GM18907 (cell line): ENCODE results near the gene YOD1.

ENCODE experiments used
- ATAC-seq: cut with Tn5 transposase; IDR thresholded peaks from one replicate; pipeline ENCODE4 v1.9.1; 2021; ENCODE audit warnings: mild to moderate bottlenecking, moderate library complexity; ENCODE audit not compliant: unreplicated experiment

Gene YOD1

DNA sequence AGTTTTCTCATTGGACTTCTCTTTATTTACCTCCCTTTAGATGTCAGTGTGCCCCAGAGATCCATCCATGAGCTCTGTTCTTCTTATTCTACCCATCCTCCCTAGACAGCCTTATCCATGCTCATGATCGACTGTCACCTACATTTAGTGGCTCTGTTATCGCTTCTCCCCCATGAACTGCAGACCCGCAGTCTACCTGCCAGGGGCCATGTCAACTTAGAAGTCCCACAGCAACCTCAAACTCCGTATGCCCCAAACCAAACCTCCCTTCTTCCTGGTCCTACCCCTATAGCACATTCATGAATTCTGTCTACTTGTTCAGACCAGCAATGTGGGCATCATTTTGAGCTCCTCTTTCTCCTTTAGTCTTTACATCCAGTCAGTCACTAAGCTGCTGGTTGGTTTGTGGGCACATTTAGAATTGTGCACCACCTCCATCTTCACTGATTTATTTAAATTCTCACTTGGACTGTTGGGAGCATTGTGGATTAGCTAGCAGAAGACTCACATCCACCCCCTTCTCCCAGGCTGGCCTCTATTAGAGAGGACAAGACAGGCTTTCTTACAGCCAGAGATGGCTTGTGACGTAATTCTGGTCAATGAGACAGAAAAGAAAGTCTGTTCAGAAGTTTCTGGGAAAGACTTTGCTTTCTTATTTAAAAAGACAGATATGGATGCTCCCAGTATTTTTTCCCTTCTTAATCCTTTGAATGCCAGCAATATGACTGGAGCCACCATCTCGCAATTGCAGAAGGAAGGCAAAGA is 37.5 kb downstream of the YOD1 start:
- ATAC-seq = no peak

DNA sequence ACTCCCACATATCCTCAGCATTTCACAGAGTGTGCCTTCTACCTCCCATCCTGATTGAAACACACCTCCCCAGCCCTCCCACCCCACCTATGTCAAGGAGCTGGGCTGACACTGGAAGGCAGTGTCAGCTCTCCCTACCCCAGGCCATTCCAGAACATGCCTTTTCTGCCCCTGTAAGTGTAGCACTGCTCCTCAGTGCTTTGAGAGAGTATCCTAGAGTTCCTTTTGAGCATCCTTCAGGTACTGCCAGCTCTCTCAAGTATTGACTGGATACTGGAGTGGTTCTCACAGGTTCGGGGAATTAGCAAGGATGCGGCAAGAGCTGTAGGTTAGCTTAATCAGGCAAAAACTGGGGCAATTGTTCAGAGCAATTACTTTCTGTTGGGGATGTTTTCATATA is 40.3 kb downstream of the YOD1 start:
- no peak for ATAC-seq

DNA sequence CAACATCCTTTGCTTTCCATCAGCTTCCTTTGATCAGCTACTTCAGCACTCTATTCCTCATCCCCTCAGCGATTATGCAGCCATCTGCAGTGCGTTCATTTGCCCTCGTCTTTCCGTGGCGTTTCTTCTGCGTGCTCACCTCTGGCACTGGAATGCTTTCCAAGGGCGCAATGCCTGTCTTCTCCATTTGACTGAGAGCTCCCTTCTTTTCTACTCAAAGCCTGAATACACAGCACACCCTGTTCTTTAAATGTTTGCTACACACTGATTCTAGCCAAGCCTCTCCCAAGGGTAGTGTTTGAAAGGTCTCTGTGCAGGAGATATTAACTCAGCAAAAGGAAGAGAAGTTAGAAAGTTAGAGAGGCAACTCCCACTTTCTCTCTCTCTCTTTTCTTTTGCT is 41.1 kb downstream of the YOD1 start:
- ATAC-seq = no peak

DNA sequence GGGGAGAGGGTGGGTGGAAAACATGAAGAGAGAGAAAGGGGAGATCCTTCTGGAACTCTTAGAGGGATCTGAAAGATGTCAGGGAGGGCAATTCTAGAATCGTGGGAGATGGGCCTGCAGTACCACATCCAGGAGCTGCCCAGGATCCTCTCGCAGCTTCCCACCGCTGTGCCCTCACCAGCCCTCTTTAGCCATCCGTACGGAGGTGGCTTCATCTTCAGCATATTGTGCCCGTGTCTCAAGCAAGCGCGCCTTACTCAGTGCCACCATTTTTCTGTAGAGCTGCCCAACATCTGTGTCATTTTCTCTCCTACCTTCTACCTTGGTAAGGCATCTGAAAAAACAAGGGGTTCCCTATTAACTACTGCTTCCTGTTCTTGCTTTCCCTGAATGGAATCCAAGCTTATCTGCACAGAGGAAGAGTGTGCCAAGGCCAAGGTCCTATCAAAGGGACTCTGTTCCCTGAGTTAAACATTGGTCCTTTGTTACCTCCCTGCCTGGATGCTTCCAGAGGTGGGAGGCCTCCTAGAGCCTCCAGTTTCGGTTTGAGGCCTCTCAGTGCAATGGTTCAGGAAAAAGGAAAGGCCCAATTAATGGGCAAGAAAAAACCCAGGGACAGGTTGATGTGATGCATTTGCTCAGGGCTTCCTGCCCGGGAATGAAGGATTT is 41.7 kb downstream of the YOD1 start:
- ATAC-seq = no peak

DNA sequence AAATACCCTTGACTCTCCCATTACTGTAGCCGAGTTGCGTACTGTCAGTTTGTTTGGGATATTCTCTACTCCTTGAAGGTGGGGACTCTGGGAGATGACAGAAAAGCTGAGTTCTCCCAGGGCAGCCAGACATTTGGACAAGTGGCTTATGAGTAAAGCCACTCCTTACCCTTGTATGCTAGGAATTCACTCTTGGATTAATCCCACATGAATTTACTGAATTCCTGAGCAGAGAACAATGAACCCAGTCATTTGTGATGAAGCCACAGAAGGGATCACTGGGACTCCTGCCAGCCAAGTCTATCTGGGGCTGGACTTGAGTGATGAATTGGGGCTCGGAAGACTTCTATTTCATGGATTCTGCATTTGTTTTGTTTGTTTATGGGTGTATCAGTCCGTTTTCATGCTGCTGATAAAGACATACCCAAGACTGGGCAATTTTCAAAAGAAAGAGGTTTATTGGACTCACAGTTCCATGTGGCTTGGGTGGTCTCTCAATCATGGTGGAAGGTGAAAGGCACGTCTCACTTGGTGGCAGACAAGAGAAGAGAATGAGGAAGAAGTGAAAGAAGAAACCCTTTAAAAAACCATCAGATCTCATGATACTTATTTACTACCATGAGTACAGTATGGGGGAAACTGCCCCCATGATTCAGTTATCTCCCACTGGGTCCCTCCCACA is 43.5 kb downstream of the YOD1 start:
- no peak for ATAC-seq

DNA sequence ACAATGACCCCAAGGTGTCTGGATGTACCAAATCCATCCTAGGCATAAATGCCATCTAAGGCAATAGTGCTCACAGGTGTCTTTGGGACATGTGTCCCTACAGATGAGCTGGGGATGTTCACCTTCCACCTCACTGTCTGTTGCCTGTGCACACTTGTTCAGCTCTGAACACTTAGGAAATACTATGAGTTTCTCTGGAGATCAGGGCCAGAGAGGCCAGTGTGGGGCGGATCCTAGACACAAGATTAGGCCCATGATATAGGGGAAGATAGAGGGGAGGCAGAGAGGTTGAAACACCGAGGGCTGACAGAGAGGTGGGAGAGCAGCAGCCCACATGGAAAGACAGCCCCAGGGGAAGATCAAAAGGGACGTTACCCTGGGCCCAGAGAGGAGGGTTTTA is 44.1 kb downstream of the YOD1 start:
- no peak for ATAC-seq

DNA sequence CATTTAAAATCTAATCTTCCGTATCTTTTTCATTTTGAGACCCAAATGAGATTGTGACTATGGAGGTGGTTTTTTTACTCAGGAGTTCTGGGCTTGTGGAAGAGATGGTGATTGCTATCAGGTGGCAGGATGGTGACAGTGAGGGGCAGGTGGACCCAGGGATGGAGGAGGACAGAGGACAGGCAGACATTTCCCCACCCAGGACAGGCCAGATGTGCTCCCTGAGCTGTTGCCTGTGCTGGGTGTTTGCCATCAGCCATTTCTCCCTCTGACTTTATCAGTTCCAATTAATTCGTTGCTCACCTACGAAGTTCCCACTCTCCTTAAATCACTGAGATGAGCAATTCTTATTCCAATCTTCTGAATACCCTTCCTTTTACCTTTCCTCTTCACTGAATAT is 44.9 kb downstream of the YOD1 start:
- ATAC-seq = no peak

DNA sequence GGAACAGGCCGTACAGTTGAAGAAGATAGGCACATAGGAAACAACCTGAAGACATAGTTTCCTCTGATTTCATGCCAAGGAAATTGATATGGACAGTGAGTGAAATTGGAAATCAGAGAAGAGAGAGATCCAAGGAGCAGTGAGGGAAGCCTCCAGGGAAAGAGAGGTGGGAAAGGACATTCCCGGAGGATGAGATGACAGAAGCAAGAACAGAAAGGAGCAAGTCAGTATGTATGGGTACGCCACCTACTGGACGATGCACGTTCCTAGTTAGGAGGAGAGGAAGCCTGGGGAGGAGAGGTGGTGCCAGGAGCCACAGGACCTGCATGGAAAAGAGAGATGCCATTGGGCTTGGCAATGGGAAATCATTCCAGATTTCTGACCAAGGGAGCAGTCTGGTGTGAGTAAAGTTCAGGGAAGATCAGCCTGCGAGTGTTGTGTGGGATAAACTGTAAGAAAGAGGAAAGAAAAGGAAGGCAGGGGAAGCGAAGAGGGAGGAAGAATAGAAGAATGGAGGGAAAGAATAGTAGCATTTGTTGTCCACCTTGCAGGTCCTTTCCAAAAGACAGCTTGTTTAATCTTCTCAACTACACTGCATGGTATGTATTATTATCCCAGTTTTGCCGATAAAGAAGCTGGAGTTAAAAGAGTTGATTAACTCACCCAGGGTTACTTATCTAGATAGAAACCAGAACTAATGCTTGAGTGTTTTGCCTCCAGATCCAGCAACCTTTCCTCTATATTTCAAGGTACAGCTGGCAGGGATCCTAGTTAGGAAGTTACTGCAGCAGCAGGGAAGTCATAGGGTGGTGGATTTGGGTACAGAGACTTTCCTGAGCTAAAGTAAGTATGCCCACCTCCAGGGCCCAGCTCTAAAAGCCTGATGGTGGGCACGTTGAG is 45.8 kb downstream of the YOD1 start:
- ATAC-seq = no peak

DNA sequence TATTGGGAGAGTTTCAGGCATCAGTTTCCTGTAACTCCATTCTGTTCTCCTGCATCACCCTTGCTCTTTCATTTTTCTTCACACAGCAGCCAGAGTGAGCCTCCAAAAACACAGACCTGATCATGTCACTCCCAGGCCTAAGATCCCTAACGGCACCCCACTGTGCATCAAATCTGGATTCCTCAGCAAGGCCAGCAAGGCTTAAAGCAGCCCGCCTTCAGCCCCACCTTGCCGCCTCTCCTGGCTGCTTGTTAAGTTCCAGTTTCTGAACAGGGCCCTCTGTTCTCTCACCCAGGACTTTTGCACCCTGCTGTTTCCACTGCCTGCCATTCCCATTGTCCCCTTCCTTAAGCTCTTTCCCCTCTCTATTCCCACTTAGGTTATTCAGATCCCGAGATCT is 47.8 kb downstream of the YOD1 start:
- ATAC-seq = no peak

DNA sequence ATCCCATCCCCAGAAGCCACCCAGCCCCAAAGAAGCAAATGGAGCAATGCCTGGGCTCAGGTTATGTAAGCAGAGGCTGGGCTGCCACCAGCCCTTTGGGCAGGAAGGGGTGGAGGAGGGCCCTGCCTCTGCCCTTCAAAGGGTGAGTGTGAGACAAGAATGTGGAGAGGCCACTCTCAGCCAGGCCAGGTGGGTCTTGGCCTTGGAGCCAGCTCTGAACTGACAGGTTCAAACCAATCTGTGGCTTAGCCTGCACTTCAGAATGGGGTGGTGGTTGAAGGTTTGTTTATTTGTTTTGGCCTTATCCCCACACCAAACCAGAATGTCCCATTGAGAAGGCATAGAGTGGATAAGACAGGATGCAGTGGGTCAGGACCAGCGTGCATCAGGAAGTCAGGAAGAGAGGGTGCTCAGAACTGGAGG is 48.3 kb downstream of the YOD1 start:
- ATAC-seq = no peak

DNA sequence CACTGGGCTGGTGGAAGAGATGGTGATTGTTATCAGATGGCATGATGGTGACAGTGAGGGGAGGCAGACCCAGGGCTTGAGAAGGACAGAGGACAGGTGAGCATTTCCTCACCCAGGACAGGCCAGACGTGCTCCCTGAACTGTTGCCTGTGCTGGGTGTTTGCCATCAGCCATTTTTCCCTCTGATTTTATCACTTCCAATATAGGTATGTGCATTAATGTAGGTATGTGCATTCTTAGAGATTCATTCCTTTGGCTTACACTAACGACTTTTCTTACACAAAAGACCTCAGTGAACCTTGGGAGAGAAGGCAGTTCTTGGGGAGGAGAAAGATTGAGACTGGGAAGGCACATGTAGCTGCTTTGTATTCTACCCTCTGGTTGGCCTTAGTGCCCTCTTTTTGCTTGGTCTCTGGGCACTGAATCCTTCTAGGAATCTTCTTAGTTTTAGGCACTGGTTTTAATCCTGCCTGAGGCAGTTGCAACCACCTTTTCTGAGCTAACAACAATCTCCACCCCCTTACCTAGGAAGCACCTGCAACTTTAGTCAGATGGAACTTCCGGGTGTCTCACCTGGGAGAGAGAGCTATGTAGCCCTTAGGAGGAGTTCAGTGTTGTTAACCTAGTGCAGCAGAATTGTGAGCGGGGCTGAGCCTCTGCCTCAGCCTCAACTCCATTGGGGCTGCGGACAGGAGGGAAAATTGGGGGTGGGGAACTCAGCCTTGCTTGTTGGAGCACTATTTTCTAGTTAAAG is 49.3 kb downstream of the YOD1 start:
- no peak for ATAC-seq

DNA sequence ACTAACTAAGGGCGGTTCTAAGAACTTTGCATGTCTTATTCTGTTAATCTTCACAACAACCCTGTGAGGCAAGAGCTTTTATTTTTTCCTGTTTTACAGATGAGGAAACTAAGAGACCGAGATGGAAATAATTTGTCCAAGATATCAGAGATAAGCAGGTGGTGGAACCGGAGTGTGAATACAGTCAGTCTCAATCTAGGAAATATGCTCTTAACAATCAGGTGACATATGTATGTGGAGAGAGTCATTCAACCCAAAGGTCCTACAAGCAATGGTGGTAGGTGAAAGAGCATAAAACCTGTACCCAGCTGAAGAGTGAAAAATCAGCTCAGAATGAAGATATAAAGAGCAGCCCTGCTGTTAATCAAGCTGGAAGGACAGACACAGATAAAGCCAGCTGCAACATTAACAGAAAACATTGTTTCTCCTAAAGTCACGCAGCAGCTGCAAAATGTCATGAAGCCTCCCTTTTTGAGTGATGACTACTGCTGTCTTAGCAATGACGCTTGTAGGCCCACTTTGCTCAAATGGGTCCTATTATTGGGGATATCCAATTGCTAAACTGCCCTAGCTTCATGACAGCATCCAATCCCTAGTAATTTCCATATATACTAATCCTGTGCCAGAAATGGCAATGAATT is 50.2 kb downstream of the YOD1 start:
- ATAC-seq = no peak

DNA sequence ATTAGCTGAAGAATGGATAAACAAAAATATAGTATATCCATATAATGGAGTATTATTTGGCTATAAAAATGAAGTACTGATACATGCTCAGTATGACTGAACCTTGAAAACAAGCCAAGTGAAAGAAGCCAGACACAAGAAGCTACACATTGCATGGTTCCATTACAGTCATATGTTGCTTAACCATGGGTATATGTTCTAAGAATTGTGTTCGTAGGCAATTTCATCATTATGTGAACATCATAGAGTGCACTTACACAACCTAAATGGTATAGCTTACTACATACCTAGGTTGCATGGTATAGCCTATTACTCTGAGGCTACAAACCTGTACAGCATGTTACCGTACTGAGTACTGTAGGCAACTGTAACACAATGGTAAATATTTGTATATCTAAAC is 52.2 kb downstream of the YOD1 start:
- ATAC-seq = no peak
